ENCODE results near the gene ITIH3. TPM values are rescaled to one million over a fixed set of nuclear protein-coding genes. Genes with fewer than 3 reads are reported as not detected.

The ITIH3 gene
- total RNA-seq, 2 experiments from 2014 or later: not detected

- no peak overlapping the region for H3K27ac Mint-ChIP-seq
- ATAC-seq (ENCODE audit: poor library complexity): no peak
- no peaks in the 10 kb centered on the region for H3K9me3 Mint-ChIP-seq
- peaks cover 35% of the 10 kb centered on the region for H3K4me1 Mint-ChIP-seq (ENCODE audit: low read depth)
- no peak overlapping the region for H3K4me3 ChIP-seq (ENCODE audit: low read length)
- H3K4me3 Mint-ChIP-seq: no peak overlapping the region
- H3K27ac ChIP-seq (ENCODE audit: low read depth in 1 of 2, low read length in 2 of 2): no peak overlapping the region
- ChIA-PET POLR2A (no interaction called here), CTCF (no interaction called here)
- H3K36me3 Mint-ChIP-seq (ENCODE audit: low read depth): peaks cover 59% of the 10 kb centered on the region
- peaks cover 46% of the 10 kb centered on the region for H3K36me3 ChIP-seq (ENCODE audit: insufficient read depth, low read length)
- no peaks in the 10 kb centered on the region for H3K27me3 ChIP-seq (ENCODE audit: control insufficient read depth in 1 of 2, insufficient read depth in 2 of 2, low read length in 2 of 2)
- H3K9me3 ChIP-seq (ENCODE audit: control insufficient read depth in 1 of 2, insufficient read depth in 1 of 2, low read length in 2 of 2): no peaks in the 10 kb centered on the region
- intact Hi-C loops (cut with DNase I, micrococcal nuclease): no loop called here
- DNase-seq: no peak
- H3K4me1 ChIP-seq (ENCODE audit: insufficient read depth, low read length): peaks cover 21% of the 10 kb centered on the region
- no peaks in the 10 kb centered on the region for H3K27me3 Mint-ChIP-seq
- no peak for TF ChIP-seq CTCF (IDR thresholded peaks at IDR 0.05)
Measured at GRCh38 chr3:52841211-52841980, 46.8 kb downstream of the ITIH3 start.

- Mint-ChIP-seq H3K27ac (no peak overlapping the region), H3K9me3 (no peaks in the 10 kb centered on the region), H3K4me3 (no peak overlapping the region), H3K4me1 (ENCODE audit: low read depth) (peaks cover 35% of the 10 kb centered on the region), H3K36me3 (ENCODE audit: low read depth) (peaks cover 58% of the 10 kb centered on the region), H3K27me3 (no peaks in the 10 kb centered on the region)
- CTCF ChIA-PET: no interaction called here
- intact Hi-C loops (cut with DNase I, micrococcal nuclease): no loop called here
- Histone ChIP-seq H3K36me3 (ENCODE audit: insufficient read depth, low read length) (peaks cover 49% of the 10 kb centered on the region), H3K27me3 (ENCODE audit: control insufficient read depth in 1 of 2, insufficient read depth in 2 of 2, low read length in 2 of 2) (no peaks in the 10 kb centered on the region), H3K27ac (ENCODE audit: low read depth in 1 of 2, low read length in 2 of 2) (no peak overlapping the region), H3K4me1 (ENCODE audit: insufficient read depth, low read length) (peaks cover 21% of the 10 kb centered on the region), H3K9me3 (ENCODE audit: control insufficient read depth in 1 of 2, insufficient read depth in 1 of 2, low read length in 2 of 2) (no peaks in the 10 kb centered on the region), H3K4me3 (ENCODE audit: low read length) (no peak overlapping the region)
- TF ChIP-seq CTCF (IDR thresholded peaks at IDR 0.05): no peak
- ATAC-seq (ENCODE audit: poor library complexity) (no peak), DNase-seq (no peak)
- POLR2A ChIA-PET: no interaction called here
Measured at GRCh38 chr3:52841981-52842340, 47.4 kb downstream of the ITIH3 start.

- ChIA-PET POLR2A (no interaction called here), CTCF (no interaction called here)
- TF ChIP-seq CTCF (IDR thresholded peaks at IDR 0.05): no peak
- H3K27ac ChIP-seq (ENCODE audit: low read depth in 1 of 2, low read length in 2 of 2): no peak overlapping the region
- H3K4me3 ChIP-seq (ENCODE audit: low read length): no peak overlapping the region
- Mint-ChIP-seq H3K9me3 (no peaks in the 10 kb centered on the region), H3K27ac (no peak overlapping the region), H3K4me1 (ENCODE audit: low read depth) (peaks cover 33% of the 10 kb centered on the region), H3K27me3 (no peaks in the 10 kb centered on the region), H3K4me3 (no peak overlapping the region), H3K36me3 (ENCODE audit: low read depth) (peaks cover 59% of the 10 kb centered on the region)
- H3K27me3 ChIP-seq (ENCODE audit: control insufficient read depth in 1 of 2, insufficient read depth in 2 of 2, low read length in 2 of 2): no peaks in the 10 kb centered on the region
- peaks cover 49% of the 10 kb centered on the region for H3K36me3 ChIP-seq (ENCODE audit: insufficient read depth, low read length)
- DNase-seq: no peak
- no peak for ATAC-seq (ENCODE audit: poor library complexity)
- H3K9me3 ChIP-seq (ENCODE audit: control insufficient read depth in 1 of 2, insufficient read depth in 1 of 2, low read length in 2 of 2): no peaks in the 10 kb centered on the region
- H3K4me1 ChIP-seq (ENCODE audit: insufficient read depth, low read length): peaks cover 21% of the 10 kb centered on the region
- intact Hi-C loops (cut with DNase I, micrococcal nuclease): no loop called here
Measured at GRCh38 chr3:52842424-52842823, 47.8 kb downstream of the ITIH3 start.
